Spleen (tissue), 11 donors: ENCODE data around the gene MRPL21. TPM values are rescaled to one million over a fixed set of nuclear protein-coding genes. Genes with fewer than 3 reads are reported as not detected.

ENCODE experiments used
- DNase-seq: peaks from one replicate; pipeline ENCODE4 v3.0.0-alpha.2; 2020
- H3K27ac ChIP-seq, 8 donors: fragments of 200-600 bp; sonication (generic) in 7 of 8; 1 replicate in 4 of 8; 2 replicates in 4 of 8; pipeline versions ENCODE4 v1.5.0 to v1.8.0; 2016 to 2021; ENCODE audit warnings: inconsistent platforms in 4 of 8, mild to moderate bottlenecking in 4 of 8, moderate library complexity in 1 of 8
- H3K27me3 ChIP-seq, 7 donors: fragments of 200-600 bp; sonication (generic) in 6 of 7; replicated peaks in 1 of 7; 1 replicate in 4 of 7; 2 replicates in 3 of 7; pipeline versions ENCODE4 v1.5.0 to v1.8.0; 2016 to 2021; ENCODE audit warnings: inconsistent platforms in 3 of 7, mild to moderate bottlenecking in 1 of 7
- H3K36me3 ChIP-seq, 6 donors: fragments of 200-600 bp; sonication (generic) in 5 of 6; 1 replicate in 4 of 6; 2 replicates in 2 of 6; pipeline versions ENCODE4 v1.5.0 to v1.8.0; 2016 to 2021; ENCODE audit warnings: inconsistent platforms in 2 of 6
- H3K4me1 ChIP-seq, 6 donors: fragments of 200-600 bp; sonication (generic) in 5 of 6; 1 replicate in 3 of 6; 2 replicates in 3 of 6; pipeline versions ENCODE4 v1.5.0 to v1.8.0; 2016 to 2021; ENCODE audit warnings: inconsistent platforms in 3 of 6
- H3K4me3 ChIP-seq, 8 donors: fragments of 200-600 bp; sonication (generic) in 7 of 8; 1 replicate in 4 of 8; 2 replicates in 4 of 8; pipeline versions ENCODE4 v1.5.0 to v1.8.0; 2016 to 2021; ENCODE audit warnings: inconsistent platforms in 4 of 8, mild to moderate bottlenecking in 4 of 8, moderate library complexity in 2 of 8
- H3K9me3 ChIP-seq, 8 donors: fragments of 200-600 bp; sonication (generic) in 7 of 8; 1 replicate in 4 of 8; 2 replicates in 4 of 8; pipeline versions ENCODE4 v1.5.0 to v1.8.0; 2016 to 2021; ENCODE audit warnings: inconsistent platforms in 4 of 8
- POLR2A ChIP-seq, 3 donors: fragments of 450-650 bp; IDR thresholded peaks; one replicate each; pipeline ENCODE4 v1.5.1; 2017; ENCODE audit warnings: antibody characterized with exemption in 3 of 3, mild to moderate bottlenecking in 1 of 3
- POLR2AphosphoS5 ChIP-seq, 3 donors: sonication (generic); formaldehyde crosslinking; IDR thresholded peaks; one replicate each; pipeline ENCODE4 v1.5.1; 2017; ENCODE audit warnings: antibody characterized with exemption in 3 of 3
- WGBS, 5 donors: extraction: QIAGEN DNeasy Blood & Tissue Kit in 3 of 5; methylation state at CpG; one replicate each; pipeline versions ENCODE4 v1.1.5 to v1.1.7; 2013 to 2018; 5-methylcytosine and 5-hydroxymethylcytosine counted together
- intact Hi-C: fragments of 100-400 bp; cut with DNase I; formaldehyde crosslinking; loops from one replicate; pipeline ENCODE4 v1.15.0; 2023; ENCODE audit warnings: low total_unique reads
- polyA plus RNA-seq, 3 donors: library from polyadenylated mRNA; stranded (reverse); fragments of 200-250 nt; gene quantifications; one replicate each; pipeline ENCODE4 v1.2.1, GENCODE V29; 2013
- total RNA-seq, 7 donors: library from RNA; depleted of rRNA in 3 of 7; stranded (reverse); fragments of >200 nt in 3 of 7; fragmentation: NEBNext Ultra II Directional in 4 of 7; extraction: Animal tissue kit (Norgen Biotek cat#: 25700) in 4 of 7; gene quantifications; one replicate each; pipeline versions ENCODE4 v1.1.0 to v1.2.1, GENCODE V29; 2016 to 2021
- TF ChIP-seq, protein P1 (sequence below), 11 experiments: fragments of 200-600 bp in 7 of 11; fragments of 450-650 bp in 4 of 11; sonication (generic) in 4 of 11; IDR thresholded peaks in 8 of 11; conservative IDR thresholded peaks in 3 of 11; 1 replicate in 7 of 11; 2 replicates in 4 of 11; pipeline versions ENCODE4 v1.4.0 to v1.8.0; 2016 to 2021; ENCODE audit warnings: antibody characterized with exemption in 11 of 11, inconsistent platforms in 4 of 11, mild to moderate bottlenecking in 1 of 11
- donor health status: healthy with polysubstance abuse.
- donor health status: DM: no; HTN: no; CAD: no; lungs with moderate emphysema.
- donor health status: DM: no; HTN: no; CAD: no.
- donor health status: Bipolar disorder and iron deficiency.
- donor health status: healthy.
- donor health status: DM: no; HTN: no; CAD: no.
- donor health status: DM: yes; HTN: yes; CAD: no.

The MRPL21 gene
- total and polyA plus RNA-seq, 10 donors = 11.2 to 81.0 (median 34.0) TPM

- H3K4me1 ChIP-seq = no peaks in the 10 kb centered on the region
- no peaks in the 10 kb centered on the region for H3K27me3 ChIP-seq
- H3K36me3 ChIP-seq = peaks cover 0 to 100% (median 85%) of the 10 kb centered on the region in 6 donors
- H3K27ac ChIP-seq = no peak overlapping the region
- intact Hi-C loops = no loop called here
- TF ChIP-seq POLR2AphosphoS5 (IDR thresholded peaks at IDR 0.05) (no peak), POLR2A (IDR thresholded peaks at IDR 0.05) (no peak)
- TF ChIP-seq, protein P1, sequence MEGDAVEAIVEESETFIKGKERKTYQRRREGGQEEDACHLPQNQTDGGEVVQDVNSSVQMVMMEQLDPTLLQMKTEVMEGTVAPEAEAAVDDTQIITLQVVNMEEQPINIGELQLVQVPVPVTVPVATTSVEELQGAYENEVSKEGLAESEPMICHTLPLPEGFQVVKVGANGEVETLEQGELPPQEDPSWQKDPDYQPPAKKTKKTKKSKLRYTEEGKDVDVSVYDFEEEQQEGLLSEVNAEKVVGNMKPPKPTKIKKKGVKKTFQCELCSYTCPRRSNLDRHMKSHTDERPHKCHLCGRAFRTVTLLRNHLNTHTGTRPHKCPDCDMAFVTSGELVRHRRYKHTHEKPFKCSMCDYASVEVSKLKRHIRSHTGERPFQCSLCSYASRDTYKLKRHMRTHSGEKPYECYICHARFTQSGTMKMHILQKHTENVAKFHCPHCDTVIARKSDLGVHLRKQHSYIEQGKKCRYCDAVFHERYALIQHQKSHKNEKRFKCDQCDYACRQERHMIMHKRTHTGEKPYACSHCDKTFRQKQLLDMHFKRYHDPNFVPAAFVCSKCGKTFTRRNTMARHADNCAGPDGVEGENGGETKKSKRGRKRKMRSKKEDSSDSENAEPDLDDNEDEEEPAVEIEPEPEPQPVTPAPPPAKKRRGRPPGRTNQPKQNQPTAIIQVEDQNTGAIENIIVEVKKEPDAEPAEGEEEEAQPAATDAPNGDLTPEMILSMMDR (IDR thresholded peaks at IDR 0.05 in 8 of 11, conservative IDR thresholded peaks at IDR 0.05 in 3 of 11) = no peak
- no peaks in the 10 kb centered on the region for H3K9me3 ChIP-seq
- WGBS, 5 donors = 92 to 98% (median 96%) methylated on average over 8 to 13 of the region's 13 CpGs
- H3K4me3 ChIP-seq = no peak overlapping the region
- DNase-seq = peak; percentile 33
These were observed 31.0 kb upstream of the MRPL21 start for GRCh38 chr11:68934666-68935065.

DNA sequence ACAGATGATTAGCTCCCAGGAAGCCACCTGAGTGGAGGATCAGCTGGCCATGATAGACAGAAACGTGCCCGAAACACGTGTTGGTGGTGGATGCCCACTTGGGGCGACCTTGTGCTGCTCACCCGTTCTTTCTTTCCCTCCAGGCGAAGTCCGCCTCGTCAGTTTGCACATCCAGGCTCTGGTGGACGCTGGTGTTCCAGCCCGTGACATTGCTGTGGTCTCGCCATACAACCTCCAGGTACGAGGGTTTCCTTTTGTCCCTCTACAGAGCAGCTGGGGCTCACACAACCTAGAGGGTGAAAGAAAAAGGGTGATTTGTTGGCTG, 30.7 kb upstream of the MRPL21 start:
- TF ChIP-seq POLR2A (IDR thresholded peaks at IDR 0.05) = no peak
- no peak for TF ChIP-seq POLR2AphosphoS5 (IDR thresholded peaks at IDR 0.05)
- TF ChIP-seq, protein P1 (IDR thresholded peaks at IDR 0.05 in 8 of 11, conservative IDR thresholded peaks at IDR 0.05 in 3 of 11) = no peak
- no peaks in the 10 kb centered on the region for H3K4me1 ChIP-seq
- no peak overlapping the region for H3K27ac ChIP-seq

GRCh38 chr11:68933605-68934320, 30.1 kb upstream of the MRPL21 start:
- peak; percentile 51 for DNase-seq
- Histone ChIP-seq H3K9me3 (no peaks in the 10 kb centered on the region), H3K4me3 (no peak overlapping the region), H3K27ac (no peak overlapping the region), H3K4me1 (peaks cover 0 to 3% (median under 1%) of the 10 kb centered on the region in 6 donors), H3K27me3 (no peaks in the 10 kb centered on the region), H3K36me3 (peaks cover 0 to 100% (median 85%) of the 10 kb centered on the region in 6 donors)
- TF ChIP-seq POLR2A (IDR thresholded peaks at IDR 0.05) = no peak
- TF ChIP-seq, protein P1 (IDR thresholded peaks at IDR 0.05 in 8 of 11, conservative IDR thresholded peaks at IDR 0.05 in 3 of 11) = no peak
- 91 to 96% (median 93%) methylated on average over 15 to 17 of the region's 17 CpGs for WGBS, 5 donors
- intact Hi-C loops = no loop called here

More for the DNA sequence above, 30.7 kb upstream of the MRPL21 start:
- Histone ChIP-seq H3K36me3 (peaks cover 0 to 100% (median 85%) of the 10 kb centered on the region in 6 donors), H3K27me3 (no peaks in the 10 kb centered on the region), H3K4me3 (no peak overlapping the region), H3K9me3 (no peaks in the 10 kb centered on the region)
- 94 to 98% (median 96%) methylated on average over 12 of the region's 12 CpGs for WGBS, 5 donors
- DNase-seq = peak; percentile 43
- intact Hi-C loops = no loop called here

GRCh38 chr11:68932933-68933577, 29.4 kb upstream of the MRPL21 start:
- Histone ChIP-seq H3K27ac (no peak overlapping the region), H3K27me3 (no peaks in the 10 kb centered on the region), H3K36me3 (peaks cover 0 to 100% (median 85%) of the 10 kb centered on the region in 6 donors), H3K9me3 (no peaks in the 10 kb centered on the region), H3K4me1 (peaks cover 0 to 10% (median 7%) of the 10 kb centered on the region in 6 donors), H3K4me3 (no peak overlapping the region)
- TF ChIP-seq POLR2A (IDR thresholded peaks at IDR 0.05) (no peak), POLR2AphosphoS5 (IDR thresholded peaks at IDR 0.05) (peak in 1 of 3 donors; percentile 34)
- DNase-seq = peak; percentile 40
- 96 to 97% (median 97%) methylated on average over 24 of the region's 24 CpGs for WGBS, 5 donors
- intact Hi-C loops = no loop called here
